ENCODE data around the gene ANKLE1. TPM values are rescaled to one million over a fixed set of nuclear protein-coding genes. Genes with fewer than 3 reads are reported as not detected.
A peak's percentile ranks its signal among the peaks of the same experiment; 100 is the strongest.

Gene ANKLE1
- total RNA-seq, 3 donors from 2014 or later: 0.23 to 1.9 (median 0.80) TPM

DNA sequence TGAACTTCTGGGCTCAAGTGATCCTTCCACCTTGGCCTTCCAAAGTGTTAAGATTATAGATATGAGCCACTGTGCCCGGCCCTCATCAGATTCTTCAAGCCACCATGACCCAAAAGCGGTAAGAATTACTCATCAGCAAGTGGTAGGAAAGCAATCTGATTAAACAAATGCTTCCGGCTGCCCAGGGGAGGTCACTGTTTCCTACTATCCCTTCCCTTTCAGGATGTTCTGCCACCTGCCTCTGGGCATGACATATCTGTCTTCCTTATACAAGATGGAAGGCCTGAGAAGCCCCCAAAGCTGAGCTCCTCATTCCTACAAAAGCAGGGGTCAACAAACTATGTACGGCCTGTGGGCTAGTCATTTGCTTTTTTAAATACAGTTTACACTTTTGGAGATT lies 14.6 kb downstream of the ANKLE1 start:
- ATAC-seq (no peak), DNase-seq (no peak)
- no peaks in the 10 kb centered on the region for H3K36me3 ChIP-seq (ENCODE audit: low read depth)
- intact Hi-C loops (cut with DNase I, micrococcal nuclease): loop anchor here in 1 of 2 donors (10.0 kb wide), 1 partner anchor 99 kb away; the partner anchor contains the start of gene CCDC194
- H3K4me1 ChIP-seq (ENCODE audit: low read depth): peaks cover 11% of the 10 kb centered on the region
- TF ChIP-seq, protein P1, sequence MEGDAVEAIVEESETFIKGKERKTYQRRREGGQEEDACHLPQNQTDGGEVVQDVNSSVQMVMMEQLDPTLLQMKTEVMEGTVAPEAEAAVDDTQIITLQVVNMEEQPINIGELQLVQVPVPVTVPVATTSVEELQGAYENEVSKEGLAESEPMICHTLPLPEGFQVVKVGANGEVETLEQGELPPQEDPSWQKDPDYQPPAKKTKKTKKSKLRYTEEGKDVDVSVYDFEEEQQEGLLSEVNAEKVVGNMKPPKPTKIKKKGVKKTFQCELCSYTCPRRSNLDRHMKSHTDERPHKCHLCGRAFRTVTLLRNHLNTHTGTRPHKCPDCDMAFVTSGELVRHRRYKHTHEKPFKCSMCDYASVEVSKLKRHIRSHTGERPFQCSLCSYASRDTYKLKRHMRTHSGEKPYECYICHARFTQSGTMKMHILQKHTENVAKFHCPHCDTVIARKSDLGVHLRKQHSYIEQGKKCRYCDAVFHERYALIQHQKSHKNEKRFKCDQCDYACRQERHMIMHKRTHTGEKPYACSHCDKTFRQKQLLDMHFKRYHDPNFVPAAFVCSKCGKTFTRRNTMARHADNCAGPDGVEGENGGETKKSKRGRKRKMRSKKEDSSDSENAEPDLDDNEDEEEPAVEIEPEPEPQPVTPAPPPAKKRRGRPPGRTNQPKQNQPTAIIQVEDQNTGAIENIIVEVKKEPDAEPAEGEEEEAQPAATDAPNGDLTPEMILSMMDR (IDR thresholded peaks at IDR 0.05): no peak
- no peaks in the 10 kb centered on the region for H3K9me3 ChIP-seq
- H3K4me3 ChIP-seq: no peak overlapping the region

DNA sequence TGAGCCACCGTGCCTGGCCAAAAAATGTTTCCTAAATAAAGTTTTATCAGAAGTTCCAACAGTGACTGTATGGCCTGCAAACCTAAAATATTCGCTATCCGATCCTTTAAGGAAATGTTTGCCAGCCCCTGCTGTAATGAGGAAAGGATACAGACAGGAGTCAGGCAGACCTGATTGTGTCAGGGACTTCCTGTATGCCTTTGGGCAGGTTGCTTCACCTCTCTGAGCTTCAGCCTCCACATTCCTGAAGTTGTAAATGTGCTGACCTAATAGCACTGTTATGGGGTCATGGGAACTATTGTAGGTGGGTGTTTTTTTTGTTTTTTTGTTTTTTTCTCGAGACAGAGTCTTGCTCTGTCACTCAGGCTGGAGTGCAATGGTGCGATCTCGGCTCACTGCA lies 15.3 kb downstream of the ANKLE1 start:
- TF ChIP-seq, protein P1 (IDR thresholded peaks at IDR 0.05): no peak
- Histone ChIP-seq H3K9me3 (no peaks in the 10 kb centered on the region), H3K36me3 (ENCODE audit: low read depth) (no peaks in the 10 kb centered on the region), H3K4me1 (ENCODE audit: low read depth) (peaks cover 8% of the 10 kb centered on the region), H3K4me3 (no peak overlapping the region)
- no peak for DNase-seq
- no peak for ATAC-seq
- intact Hi-C loops (cut with DNase I, micrococcal nuclease): loop anchor here in 1 of 2 donors (10.0 kb wide), 1 partner anchor 98 kb away; the partner anchor contains the start of gene CCDC194

GRCh38 chr19:17300992-17301619 lies 19.4 kb downstream of the ANKLE1 start:
- TF ChIP-seq, protein P1 (IDR thresholded peaks at IDR 0.05): no peak
- intact Hi-C loops (cut with DNase I, micrococcal nuclease): no loop called here
- no peak for ATAC-seq
- no peak overlapping the region for H3K4me3 ChIP-seq
- H3K36me3 ChIP-seq (ENCODE audit: low read depth): no peaks in the 10 kb centered on the region
- peak in 1 of 3 donors; percentile 61 for DNase-seq
- peaks cover 16% of the 10 kb centered on the region for H3K4me1 ChIP-seq (ENCODE audit: low read depth)
- no peaks in the 10 kb centered on the region for H3K9me3 ChIP-seq

DNA sequence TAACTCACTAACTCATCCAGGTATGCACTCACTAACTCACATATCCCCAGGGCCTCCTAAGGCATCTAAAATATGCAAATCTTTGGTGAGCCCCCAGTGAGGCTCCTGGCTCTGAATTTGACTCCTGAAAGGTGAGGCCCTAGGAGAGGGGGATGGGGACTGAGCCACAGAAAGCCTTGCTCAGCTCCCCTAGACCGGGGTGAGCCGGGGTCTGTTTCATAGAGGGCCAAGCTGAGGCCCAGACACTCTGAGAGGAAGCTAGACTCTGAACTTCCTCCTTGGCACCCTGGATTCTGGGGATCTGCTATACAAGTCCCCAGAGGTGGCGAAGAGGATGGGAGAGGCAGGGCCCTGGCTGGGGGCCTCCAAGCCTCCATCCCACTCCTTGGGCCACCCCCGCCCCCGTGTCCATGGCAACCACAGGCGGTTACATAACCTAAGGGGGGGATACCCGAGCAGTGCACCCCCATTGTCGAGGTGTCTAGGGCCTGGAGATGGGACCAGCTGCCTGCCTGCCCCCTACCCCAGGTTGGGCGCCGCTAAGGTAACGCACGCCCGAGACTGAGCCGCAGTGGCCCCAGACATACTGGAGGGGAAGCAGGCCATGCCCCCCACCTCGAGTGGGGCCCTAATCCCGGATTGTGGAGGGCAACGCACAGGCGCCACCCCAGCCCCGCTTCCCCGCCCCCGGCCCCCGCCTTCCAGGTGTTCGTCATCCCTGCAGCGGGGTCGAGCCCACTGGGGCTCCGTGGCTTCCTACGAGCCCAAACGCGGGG lies 20.9 kb downstream of the ANKLE1 start:
- TF ChIP-seq, protein P1 (IDR thresholded peaks at IDR 0.05): no peak
- Histone ChIP-seq H3K9me3 (no peaks in the 10 kb centered on the region), H3K4me3 (peak overlapping the region; percentile 40), H3K4me1 (ENCODE audit: low read depth) (peaks cover 27% of the 10 kb centered on the region), H3K36me3 (ENCODE audit: low read depth) (no peaks in the 10 kb centered on the region)
- ATAC-seq (no peak), DNase-seq (peak in 2 of 3 donors; percentile 65 to 76)
- intact Hi-C loops (cut with DNase I, micrococcal nuclease): no loop called here

DNA sequence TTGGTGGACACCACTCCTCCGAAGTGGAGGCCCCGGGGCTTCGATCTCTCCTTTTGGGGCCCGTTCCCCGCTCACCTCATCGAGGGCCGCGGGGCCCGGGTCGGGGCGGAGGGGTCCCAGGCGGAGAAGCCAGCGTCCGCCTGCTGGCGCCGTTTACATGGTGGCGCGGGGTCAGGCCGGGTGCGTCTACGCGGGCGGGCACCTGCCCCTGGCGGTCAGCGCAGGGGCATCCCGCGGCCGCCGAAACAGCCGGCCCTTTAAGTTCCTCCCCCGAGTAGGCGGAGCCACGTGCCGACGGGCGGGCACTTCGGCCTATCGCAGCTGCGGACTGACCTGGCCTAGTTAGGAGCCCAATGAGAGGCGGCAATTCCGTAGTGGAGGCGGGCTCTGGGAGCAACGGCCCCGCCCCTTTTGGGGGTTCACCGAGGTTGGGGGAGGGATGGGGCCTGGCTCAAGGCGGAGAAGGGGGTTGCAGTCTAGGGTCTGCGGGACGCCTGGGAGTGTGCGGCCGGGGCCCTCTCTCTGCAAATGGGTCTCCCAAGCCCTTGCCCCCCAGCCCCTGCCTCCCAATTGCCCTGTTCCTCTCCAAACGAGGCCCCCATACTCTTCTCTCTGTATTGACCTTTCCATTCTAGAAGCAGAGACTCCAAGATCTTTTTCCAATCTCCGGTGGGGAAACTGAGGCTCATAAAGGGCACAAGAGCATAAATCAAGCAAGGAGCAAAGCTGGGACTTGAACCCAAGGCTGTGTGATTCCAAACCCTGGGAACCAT lies 21.7 kb downstream of the ANKLE1 start, which contains the start of gene ABHD8:
ABHD8 (minus strand) TSS at position 259 of the 773 bp plus-strand sequence. CDS start 1,809 bp downstream, outside the sequence.
- peak; percentile 74 for ATAC-seq
- DNase-seq: peak; percentile 95 to 98 (median 96)
- Histone ChIP-seq H3K4me3 (peak within 1 kb of the TSS; percentile 40), H3K9me3 (no peaks in the 10 kb centered on the region), H3K36me3 (ENCODE audit: low read depth) (no peaks in the 10 kb centered on the region), H3K4me1 (ENCODE audit: low read depth) (peaks cover 30% of the 10 kb centered on the region)
- TF ChIP-seq, protein P1 (IDR thresholded peaks at IDR 0.05): peak; percentile 74
- intact Hi-C loops (cut with DNase I, micrococcal nuclease): no loop called here

All from mucosa of descending colon (tissue), 3 donors.